DND-41 (cell line): ENCODE measurements around the gene ZER1.

ENCODE experiments used
- ATAC-seq: fragments of 200-7000 bp; cut with Tn5 transposase; 3 replicates; pipeline ENCODE4 v1.9.1; 2021; ENCODE audit warnings: low read depth; ENCODE audit not compliant: insufficient read depth
- DNase-seq: peaks from one replicate; pipeline ENCODE4 v3.0.0-alpha.2; 2020
- H2AFZ ChIP-seq: 2 replicates; pipeline ENCODE4 v1.6.0; 2012; ENCODE audit warnings: low read depth, low read length
- H3K27ac ChIP-seq: 2 replicates; pipeline ENCODE4 v1.5.1; 2012; ENCODE audit warnings: low read length, inconsistent platforms
- H3K27me3 ChIP-seq: fragments of 200-600 bp; sonication (generic); 2 replicates; pipeline ENCODE4 v1.6.0; 2012; ENCODE audit warnings: low read length, mild to moderate bottlenecking, inconsistent platforms; ENCODE audit not compliant: insufficient read depth, poor library complexity
- H3K36me3 ChIP-seq: 2 replicates; pipeline ENCODE4 v1.5.1; 2012; ENCODE audit warnings: low read length, inconsistent platforms; ENCODE audit not compliant: insufficient read depth
- H3K4me1 ChIP-seq: 2 replicates; pipeline ENCODE4 v1.5.1; 2012; ENCODE audit warnings: mild to moderate bottlenecking, low read length; ENCODE audit not compliant: insufficient read depth
- H3K4me2 ChIP-seq: 2 replicates; pipeline ENCODE4 v1.6.0; 2012; ENCODE audit warnings: mild to moderate bottlenecking, moderate library complexity, low read length, inconsistent platforms; ENCODE audit not compliant: insufficient read depth
- H3K4me3 ChIP-seq, 2 experiments: fragments of 200-600 bp in 1 of 2; shearing (Covaris generic) in 1 of 2; 2 replicates each; pipeline ENCODE4 v1.5.1; 2012 to 2016; ENCODE audit warnings: inconsistent platforms in 2 of 2, low read length in 2 of 2, mild to moderate bottlenecking in 2 of 2, low read depth in 1 of 2, moderate library complexity in 1 of 2
- H3K79me2 ChIP-seq: 2 replicates; pipeline ENCODE4 v1.6.0; 2012; ENCODE audit warnings: low read length, inconsistent platforms; ENCODE audit not compliant: insufficient read depth
- H3K9ac ChIP-seq: 2 replicates; pipeline ENCODE4 v1.6.0; 2012; ENCODE audit warnings: low read depth, mild to moderate bottlenecking, inconsistent platforms, low read length, moderate library complexity
- H3K9me3 ChIP-seq: 2 replicates; pipeline ENCODE4 v1.5.1; 2012; ENCODE audit warnings: low read length, moderate library complexity, mild to moderate bottlenecking, inconsistent platforms; ENCODE audit not compliant: insufficient read depth, severe bottlenecking
- H4K20me1 ChIP-seq: 2 replicates; pipeline ENCODE4 v1.6.0; 2012; ENCODE audit warnings: low read length; ENCODE audit not compliant: insufficient read depth
- CTCF ChIP-seq: IDR thresholded peaks from 2 replicates; pipeline ENCODE4 v1.5.1; 2012; ENCODE audit warnings: borderline replicate concordance, low read length, moderate library complexity, mild to moderate bottlenecking; ENCODE audit not compliant: poor library complexity, severe bottlenecking; ENCODE audit errors: extremely low read depth
- EZH2 ChIP-seq: IDR thresholded peaks from 3 replicates; pipeline ENCODE4 v1.6.1; 2012; ENCODE audit warnings: borderline replicate concordance, low read depth, mild to moderate bottlenecking, moderate library complexity, low read length, inconsistent platforms; ENCODE audit not compliant: severe bottlenecking

The ZER1 gene

GRCh38 chr9:128786681-128787601 lies 15.2 kb upstream of the ZER1 start, which contains the start of gene TBC1D13:
TSS of gene TBC1D13 (plus strand) at chr9:128787253. CDS start at chr9:128787354, 101 bp downstream.
- Histone ChIP-seq H3K4me3 (peak within 1 kb of the TSS; percentile 94 to 96), H3K27ac (peak within 1 kb of the TSS; percentile 83), H3K9me3 (no peaks in the 10 kb centered on the region), H3K4me1 (peaks cover 27% of the 10 kb centered on the region), H3K4me2 (peak within 1 kb of the TSS; percentile 88), H3K9ac (peak within 1 kb of the TSS; percentile 77), H2AFZ (peak within 1 kb of the TSS; percentile 90), H3K27me3 (no peaks in the 10 kb centered on the region), H4K20me1 (peaks cover 2% of the 10 kb centered on the region; the same call in 1 of the 2 replicates), H3K79me2 (peaks cover 20% of the 10 kb centered on the region), H3K36me3 (peaks cover 21% of the 10 kb centered on the region)
- TF ChIP-seq CTCF (no peak), EZH2 (no peak)
- peak; percentile 88 for DNase-seq
- peak; percentile 96 for ATAC-seq

DNA sequence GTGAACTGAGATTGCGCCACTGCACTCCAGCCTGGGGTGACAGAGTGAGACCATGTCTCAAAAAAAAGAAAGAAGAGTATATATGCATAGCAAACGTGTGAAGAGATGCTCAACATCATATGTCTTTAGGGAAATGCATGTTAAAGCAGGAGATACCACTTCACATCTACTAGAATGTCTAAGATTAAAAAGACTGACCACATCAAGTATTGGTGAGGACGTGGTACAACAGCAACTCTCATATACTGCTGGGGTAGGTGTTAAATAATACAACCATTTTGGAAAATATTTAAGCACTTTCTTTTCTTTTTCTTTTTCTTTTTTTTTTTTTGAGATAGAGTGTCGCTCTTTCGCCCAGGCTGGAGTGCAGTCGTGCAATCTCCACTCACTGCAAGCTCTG lies 13.7 kb upstream of the ZER1 start:
- DNase-seq, result no peak
- Histone ChIP-seq H3K4me1 (peaks cover 27% of the 10 kb centered on the region), H4K20me1 (peaks cover 2% of the 10 kb centered on the region; the same call in 1 of the 2 replicates)

DNA sequence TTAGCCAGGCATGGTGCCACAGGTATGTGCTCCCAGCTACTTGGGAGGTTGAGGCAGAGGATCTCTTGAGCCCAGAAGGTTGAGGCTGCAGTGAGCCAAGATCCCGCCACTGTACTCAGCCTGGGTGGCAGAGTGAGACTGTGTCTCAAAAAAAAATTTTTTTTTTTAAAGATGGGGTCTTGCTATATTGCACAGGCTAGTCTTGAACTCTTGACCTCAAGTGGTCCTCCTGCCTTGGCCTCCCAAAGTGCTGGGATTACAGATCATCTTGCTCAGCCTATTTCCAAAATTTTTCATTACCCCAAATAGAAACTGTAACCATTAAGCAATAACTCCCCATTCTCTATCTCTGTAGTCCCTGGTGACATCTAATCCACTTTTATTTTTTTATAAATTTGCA lies 10.9 kb upstream of the ZER1 start:
- Histone ChIP-seq H3K36me3 (no peaks in the 10 kb centered on the region), H3K4me2 (no peak overlapping the region), H3K27ac (no peak overlapping the region), H3K4me3 (no peak overlapping the region), H3K79me2 (peaks cover 6% of the 10 kb centered on the region), H3K27me3 (no peaks in the 10 kb centered on the region), H3K9me3 (no peaks in the 10 kb centered on the region), H3K9ac (no peak overlapping the region), H4K20me1 (no peaks in the 10 kb centered on the region), H2AFZ (no peak overlapping the region), H3K4me1 (peaks cover 14% of the 10 kb centered on the region)
- ATAC-seq (no peak), DNase-seq (no peak)
- no peak for TF ChIP-seq EZH2
- TF ChIP-seq CTCF, result no peak

More for the DNA sequence above, 13.7 kb upstream of the ZER1 start:
- H3K4me3 ChIP-seq, result no peak overlapping the region
- peaks cover 20% of the 10 kb centered on the region for H3K79me2 ChIP-seq
- no peaks in the 10 kb centered on the region for H3K27me3 ChIP-seq
- no peak for ATAC-seq
- TF ChIP-seq CTCF (no peak), EZH2 (no peak)
- no peak overlapping the region for H3K9ac ChIP-seq
- H3K36me3 ChIP-seq, result peaks cover 7% of the 10 kb centered on the region
- H3K27ac ChIP-seq, result no peak overlapping the region
- no peak overlapping the region for H3K4me2 ChIP-seq
- no peak overlapping the region; the same call in 1 of the 2 replicates for H2AFZ ChIP-seq
- no peaks in the 10 kb centered on the region for H3K9me3 ChIP-seq
